GM10266 (cell line): ENCODE measurements around the gene DGKB.

ENCODE experiments used
- DNase-seq: peaks from one replicate; pipeline ENCODE4 v3.0.0; 2012; ENCODE audit errors: extremely low spot score
- CTCF ChIP-seq: IDR thresholded peaks from 2 replicates; pipeline ENCODE4 v1.5.1; 2012; ENCODE audit warnings: mild to moderate bottlenecking, low read depth; ENCODE audit not compliant: control insufficient read depth, insufficient read depth; ENCODE audit errors: missing control alignments

Gene DGKB

GRCh38 chr7:14854471-14854870 is 48.1 kb downstream of the DGKB start:
- TF ChIP-seq CTCF: no peak

GRCh38 chr7:14851610-14852009 is 50.9 kb downstream of the DGKB start:
- TF ChIP-seq CTCF: no peak
- no peak for DNase-seq

More at GRCh38 chr7:14854471-14854870, 48.1 kb downstream of the DGKB start:
- no peak for DNase-seq

- no peak for TF ChIP-seq CTCF
- DNase-seq: no peak
These were observed 52.5 kb downstream of the DGKB start for GRCh38 chr7:14850039-14850438.

GRCh38 chr7:14846405-14846804 is 56.1 kb downstream of the DGKB start:
- no peak for DNase-seq

GRCh38 chr7:14843755-14844154 is 58.8 kb downstream of the DGKB start:
- no peak for DNase-seq
- no peak for TF ChIP-seq CTCF

More at GRCh38 chr7:14846405-14846804, 56.1 kb downstream of the DGKB start:
- TF ChIP-seq CTCF: no peak

- DNase-seq: no peak
- no peak for TF ChIP-seq CTCF
These were observed 60.0 kb downstream of the DGKB start for GRCh38 chr7:14842523-14842922.

GRCh38 chr7:14841869-14842268 is 60.7 kb downstream of the DGKB start:
- no peak for DNase-seq
- TF ChIP-seq CTCF: no peak
